Astrocyte (in vitro differentiated cells and primary cell): Measurements from ENCODE around the gene CSF1R. TPM values are rescaled to one million over a fixed set of nuclear protein-coding genes. Genes with fewer than 3 reads are reported as not detected.

ENCODE experiments used
- DNase-seq: peaks from one replicate; pipeline ENCODE4 v3.0.0-alpha.2; 2010; ENCODE audit warnings: low read depth
- FAIRE-seq: peaks from 2 replicates; lab custom pipeline; 2011; peaks lifted over from hg19 to GRCh38; lab: Jason Lieb, UNC
- H2AFZ ChIP-seq: 2 replicates; pipeline ENCODE4 v1.6.0; 2012; ENCODE audit warnings: low read depth, low read length, inconsistent platforms
- H3K27ac ChIP-seq: 2 replicates; pipeline ENCODE4 v1.5.1; 2011; ENCODE audit warnings: low read depth, low read length, inconsistent platforms
- H3K27me3 ChIP-seq: 2 replicates; pipeline ENCODE4 v1.6.0; 2011; ENCODE audit warnings: low read length, inconsistent platforms; ENCODE audit not compliant: insufficient read depth
- H3K36me3 ChIP-seq: 2 replicates; pipeline ENCODE4 v1.5.1; 2011; ENCODE audit warnings: low read length, inconsistent platforms; ENCODE audit not compliant: insufficient read depth
- H3K4me1 ChIP-seq: 2 replicates; pipeline ENCODE4 v1.5.1; 2011; ENCODE audit warnings: low read length, inconsistent platforms; ENCODE audit not compliant: insufficient read depth
- H3K4me2 ChIP-seq: 2 replicates; pipeline ENCODE4 v1.6.0; 2012; ENCODE audit warnings: low read length, inconsistent platforms
- H3K4me3 ChIP-seq: 2 replicates; pipeline ENCODE4 v1.5.1; 2011; ENCODE audit warnings: low read depth, mild to moderate bottlenecking, low read length, inconsistent platforms; ENCODE audit not compliant: insufficient read depth
- H3K79me2 ChIP-seq: 2 replicates; pipeline ENCODE4 v1.6.0; 2012; ENCODE audit warnings: mild to moderate bottlenecking, low read length, inconsistent platforms; ENCODE audit not compliant: insufficient read depth
- H3K9ac ChIP-seq: 2 replicates; pipeline ENCODE4 v1.6.0; 2012; ENCODE audit warnings: mild to moderate bottlenecking, low read length, inconsistent platforms
- H3K9me3 ChIP-seq: 2 replicates; pipeline ENCODE4 v1.5.1; 2012; ENCODE audit warnings: low read depth, mild to moderate bottlenecking, low read length, inconsistent platforms; ENCODE audit not compliant: insufficient read depth
- H4K20me1 ChIP-seq: 2 replicates; pipeline ENCODE4 v1.6.0; 2012; ENCODE audit warnings: low read length, inconsistent platforms; ENCODE audit not compliant: insufficient read depth
- H3K27ac Mint-ChIP-seq: one replicate; pipeline ENCODE4 v1.8.0; 2021; ENCODE audit warnings: mild to moderate bottlenecking, mixed read lengths; ENCODE audit not compliant: unreplicated experiment
- H3K27me3 Mint-ChIP-seq: one replicate; pipeline ENCODE4 v1.8.0; 2021; ENCODE audit warnings: low read depth, mixed read lengths; ENCODE audit not compliant: unreplicated experiment
- H3K36me3 Mint-ChIP-seq: one replicate; pipeline ENCODE4 v1.8.0; 2021; ENCODE audit warnings: low read depth, mixed read lengths; ENCODE audit not compliant: unreplicated experiment
- H3K4me1 Mint-ChIP-seq: one replicate; pipeline ENCODE4 v1.8.0; 2021; ENCODE audit warnings: low read depth, mixed read lengths; ENCODE audit not compliant: unreplicated experiment
- H3K4me3 Mint-ChIP-seq: one replicate; pipeline ENCODE4 v1.8.0; 2021; ENCODE audit warnings: mild to moderate bottlenecking, moderate library complexity, mixed read lengths; ENCODE audit not compliant: unreplicated experiment
- H3K9me3 Mint-ChIP-seq: one replicate; pipeline ENCODE4 v1.8.0; 2021; ENCODE audit warnings: mild to moderate bottlenecking, mixed read lengths; ENCODE audit not compliant: unreplicated experiment
- CTCF ChIP-seq: IDR thresholded peaks from 2 replicates; pipeline ENCODE4 v1.5.1; 2011; ENCODE audit warnings: low read depth, mild to moderate bottlenecking, inconsistent platforms, low read length, moderate library complexity; ENCODE audit not compliant: insufficient read depth
- EZH2 ChIP-seq: IDR thresholded peaks from 2 replicates; pipeline ENCODE4 v1.6.1; 2012; ENCODE audit warnings: mild to moderate bottlenecking, low read length, inconsistent platforms; ENCODE audit not compliant: insufficient read depth
- total RNA-seq: library from RNA; stranded (reverse); gene quantifications from 2 replicates; pipeline ENCODE4 v1.2.1, GENCODE V29; 2021

Gene CSF1R
- total RNA-seq, 1 donor from 2014 or later, result 1.4 TPM

DNA sequence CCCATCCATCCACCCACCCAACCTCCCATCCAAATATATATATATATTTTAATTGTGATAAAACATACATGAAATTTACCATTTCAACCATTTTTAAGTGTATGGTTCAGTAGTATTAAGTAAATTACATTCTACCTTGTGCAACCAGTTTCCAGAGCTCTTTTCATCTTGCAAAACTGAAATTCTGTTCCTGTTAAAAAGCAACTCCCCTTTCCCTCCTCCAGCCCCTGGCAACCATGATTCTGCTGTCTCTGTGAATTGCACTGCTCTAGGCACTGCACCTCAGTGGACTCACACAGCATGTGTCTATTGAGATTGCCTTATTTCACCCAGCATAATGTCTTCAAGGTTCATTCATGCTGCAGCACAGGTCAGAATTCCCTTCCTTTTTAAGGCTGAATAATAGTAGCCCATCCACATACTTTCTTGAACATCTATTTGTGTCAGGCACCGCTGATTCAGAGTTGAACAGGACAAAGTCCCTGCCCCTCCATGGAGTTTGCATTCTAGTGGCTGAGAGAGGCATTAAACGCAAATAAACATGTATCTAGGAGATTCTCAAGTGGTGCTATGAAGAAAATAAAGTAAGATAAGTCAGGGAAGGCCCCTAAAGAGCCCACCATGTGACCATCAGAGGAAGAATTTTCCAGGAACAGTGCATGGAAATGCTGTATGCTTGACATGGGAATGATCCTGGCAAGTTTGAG, 24.0 kb downstream of the CSF1R start:
- H3K27me3 Mint-ChIP-seq, result no peaks in the 10 kb centered on the region
- no peak overlapping the region for H3K27ac Mint-ChIP-seq
- no peaks in the 10 kb centered on the region for H3K9me3 ChIP-seq
- H2AFZ ChIP-seq, result no peak overlapping the region
- H3K4me3 ChIP-seq, result no peak overlapping the region
- no peak overlapping the region for H3K27ac ChIP-seq
- no peak for DNase-seq
- no peak overlapping the region for H3K4me3 Mint-ChIP-seq
- H3K9me3 Mint-ChIP-seq, result no peaks in the 10 kb centered on the region
- H3K4me1 Mint-ChIP-seq, result peaks cover 56% of the 10 kb centered on the region
- no peak overlapping the region for H3K4me2 ChIP-seq
- H3K4me1 ChIP-seq, result peaks cover 45% of the 10 kb centered on the region
- H3K79me2 ChIP-seq, result no peaks in the 10 kb centered on the region
- H3K9ac ChIP-seq, result no peak overlapping the region
- no peaks in the 10 kb centered on the region for H3K36me3 ChIP-seq
- no peaks in the 10 kb centered on the region for H3K27me3 ChIP-seq
- TF ChIP-seq EZH2 (no peak), CTCF (no peak)
- no peaks in the 10 kb centered on the region for H3K36me3 Mint-ChIP-seq
- H4K20me1 ChIP-seq, result no peaks in the 10 kb centered on the region
- peak; percentile 49 for FAIRE-seq

GRCh38 chr5:150061538-150061995, 24.8 kb downstream of the CSF1R start:
- no peak for DNase-seq
- Mint-ChIP-seq H3K36me3 (peaks cover 2% of the 10 kb centered on the region), H3K27me3 (no peaks in the 10 kb centered on the region), H3K4me1 (peaks cover 48% of the 10 kb centered on the region), H3K4me3 (no peak overlapping the region), H3K9me3 (no peaks in the 10 kb centered on the region), H3K27ac (no peak overlapping the region)
- H4K20me1 ChIP-seq, result no peaks in the 10 kb centered on the region
- H3K79me2 ChIP-seq, result no peaks in the 10 kb centered on the region
- no peak overlapping the region for H2AFZ ChIP-seq
- H3K4me1 ChIP-seq, result peaks cover 37% of the 10 kb centered on the region
- no peak overlapping the region for H3K9ac ChIP-seq
- H3K36me3 ChIP-seq, result no peaks in the 10 kb centered on the region
- H3K9me3 ChIP-seq, result no peaks in the 10 kb centered on the region
- H3K27me3 ChIP-seq, result no peaks in the 10 kb centered on the region
- no peak for FAIRE-seq
- H3K27ac ChIP-seq, result no peak overlapping the region
- no peak overlapping the region for H3K4me2 ChIP-seq
- no peak overlapping the region for H3K4me3 ChIP-seq
- TF ChIP-seq CTCF (no peak), EZH2 (no peak)

- H3K79me2 ChIP-seq, result no peaks in the 10 kb centered on the region
- no peak for FAIRE-seq
- Mint-ChIP-seq H3K36me3 (peaks cover 5% of the 10 kb centered on the region), H3K27me3 (no peaks in the 10 kb centered on the region), H3K4me3 (no peak overlapping the region), H3K4me1 (peaks cover 38% of the 10 kb centered on the region), H3K27ac (no peak overlapping the region), H3K9me3 (no peaks in the 10 kb centered on the region)
- no peaks in the 10 kb centered on the region for H3K36me3 ChIP-seq
- TF ChIP-seq CTCF (no peak), EZH2 (no peak)
- no peak overlapping the region for H2AFZ ChIP-seq
- no peak overlapping the region for H3K9ac ChIP-seq
- no peak overlapping the region for H3K4me3 ChIP-seq
- no peaks in the 10 kb centered on the region for H3K27me3 ChIP-seq
- DNase-seq, result no peak
- H3K4me1 ChIP-seq, result peaks cover 26% of the 10 kb centered on the region
- no peak overlapping the region for H3K4me2 ChIP-seq
- no peaks in the 10 kb centered on the region for H3K9me3 ChIP-seq
- H4K20me1 ChIP-seq, result no peaks in the 10 kb centered on the region
- H3K27ac ChIP-seq, result no peak overlapping the region
Observed at GRCh38 chr5:150060471-150060870, 25.9 kb downstream of the CSF1R start.
